GM18867 (cell line): ENCODE results near the gene EFHC1.

Experiments
- ATAC-seq: cut with Tn5 transposase; IDR thresholded peaks from one replicate; pipeline ENCODE4 v1.9.1; 2021; ENCODE audit warnings: mild to moderate bottlenecking, moderate library complexity; ENCODE audit not compliant: unreplicated experiment

EFHC1 gene

DNA sequence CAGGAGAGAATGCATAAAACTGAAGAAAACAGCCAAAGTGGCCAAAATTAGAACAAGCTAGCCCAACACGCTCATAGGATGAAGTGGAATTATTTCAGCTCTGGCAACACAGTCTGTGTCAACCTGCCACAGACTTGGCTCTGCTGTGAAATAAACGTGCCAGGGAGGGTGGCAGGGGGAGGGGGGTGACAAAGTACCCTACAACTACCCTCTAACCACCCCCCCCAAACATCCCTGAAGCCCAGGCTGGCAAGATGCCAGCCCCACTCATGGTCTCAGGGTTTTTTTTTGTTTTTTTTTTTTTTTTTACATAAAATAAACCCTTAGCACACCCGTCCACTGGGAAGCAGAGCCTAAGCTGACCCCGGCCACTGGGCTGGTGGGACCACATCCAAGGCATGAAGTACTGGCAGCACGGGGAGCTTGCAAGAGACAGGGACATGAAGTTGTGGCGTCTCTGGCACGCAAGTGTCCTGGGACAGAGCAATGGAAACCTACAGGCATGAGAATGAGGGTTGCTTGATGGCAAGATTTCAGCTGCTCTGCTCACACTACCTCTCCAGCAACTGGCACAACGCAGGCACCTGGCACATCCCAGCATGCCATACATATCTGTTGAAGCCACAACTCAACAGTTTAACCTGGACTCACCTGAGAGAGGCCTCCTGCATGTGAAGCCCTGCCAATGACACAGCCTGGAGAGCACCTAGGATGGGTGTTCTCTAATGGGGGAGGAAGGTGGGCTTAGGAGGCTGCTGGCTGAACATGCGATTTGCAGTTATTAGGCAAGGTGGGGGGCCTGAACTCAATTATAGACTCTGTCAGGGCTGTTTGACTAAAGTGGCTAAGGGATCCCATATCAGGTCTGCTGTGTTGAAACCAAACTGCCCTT, 80.3 kb downstream of the EFHC1 start:
- ATAC-seq, result no peak

GRCh38 chr6:52502306-52503029, 82.3 kb downstream of the EFHC1 start:
- ATAC-seq, result no peak

- no peak for ATAC-seq
These were observed 83.2 kb downstream of the EFHC1 start for GRCh38 chr6:52503323-52503747.

- no peak for ATAC-seq
These were observed 84.0 kb downstream of the EFHC1 start for GRCh38 chr6:52503851-52504781.

- no peak for ATAC-seq
These were observed 84.6 kb downstream of the EFHC1 start for GRCh38 chr6:52504782-52505136.

- ATAC-seq, result no peak
These were observed 85.7 kb downstream of the EFHC1 start for GRCh38 chr6:52505726-52506409.

DNA sequence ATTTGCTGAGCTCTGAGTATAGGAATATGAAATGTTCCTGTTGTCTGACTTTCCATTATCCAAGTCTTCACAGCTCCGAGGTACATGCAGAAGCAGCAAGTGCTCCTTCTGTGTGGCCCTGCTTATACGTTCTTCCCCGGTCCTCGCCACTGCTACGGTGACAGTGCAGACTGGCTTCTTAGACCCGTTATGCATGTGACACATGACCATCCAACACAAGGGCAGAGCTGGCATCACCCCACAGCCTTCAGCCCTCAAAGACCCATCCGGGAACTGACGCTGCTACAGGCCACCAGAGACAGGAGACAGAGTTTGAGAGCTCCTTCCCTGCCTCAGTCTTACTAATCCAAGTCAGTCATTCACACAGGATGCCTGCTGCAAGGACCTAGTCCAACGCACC, 86.3 kb downstream of the EFHC1 start:
- ATAC-seq, result no peak

DNA sequence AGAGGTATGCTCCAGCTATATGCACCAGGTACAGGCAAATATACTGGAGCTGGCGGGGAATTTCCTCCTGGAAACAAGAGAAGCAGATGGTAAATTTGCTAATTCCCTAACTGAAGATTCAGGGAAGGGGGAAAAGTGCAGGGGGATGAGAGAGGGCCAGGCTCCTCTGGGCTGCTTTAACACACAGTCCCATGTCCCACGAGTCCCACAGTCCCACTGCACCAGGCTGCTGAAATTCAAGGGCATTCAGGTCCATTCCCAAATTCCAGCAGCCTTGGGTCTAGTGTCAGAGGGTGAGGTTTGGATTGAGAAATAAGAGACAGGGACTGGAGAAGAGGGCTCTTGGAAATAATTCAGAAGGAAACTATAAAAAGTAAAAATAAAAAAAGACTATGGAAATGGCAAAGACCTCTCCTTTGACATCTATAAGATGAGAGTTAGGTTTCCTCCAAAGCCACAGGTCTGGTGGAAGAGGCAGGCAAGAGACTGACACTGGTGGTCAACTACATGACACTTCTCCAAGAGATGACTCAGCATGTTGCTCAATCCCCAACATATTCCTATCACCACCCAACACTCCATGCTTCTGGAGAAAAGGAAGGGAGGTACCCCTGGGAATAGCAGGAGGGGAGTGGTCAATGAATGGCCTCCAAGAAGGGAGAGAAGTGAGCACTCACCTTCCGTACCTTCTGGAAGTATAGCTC, 87.6 kb downstream of the EFHC1 start:
- ATAC-seq, result no peak

DNA sequence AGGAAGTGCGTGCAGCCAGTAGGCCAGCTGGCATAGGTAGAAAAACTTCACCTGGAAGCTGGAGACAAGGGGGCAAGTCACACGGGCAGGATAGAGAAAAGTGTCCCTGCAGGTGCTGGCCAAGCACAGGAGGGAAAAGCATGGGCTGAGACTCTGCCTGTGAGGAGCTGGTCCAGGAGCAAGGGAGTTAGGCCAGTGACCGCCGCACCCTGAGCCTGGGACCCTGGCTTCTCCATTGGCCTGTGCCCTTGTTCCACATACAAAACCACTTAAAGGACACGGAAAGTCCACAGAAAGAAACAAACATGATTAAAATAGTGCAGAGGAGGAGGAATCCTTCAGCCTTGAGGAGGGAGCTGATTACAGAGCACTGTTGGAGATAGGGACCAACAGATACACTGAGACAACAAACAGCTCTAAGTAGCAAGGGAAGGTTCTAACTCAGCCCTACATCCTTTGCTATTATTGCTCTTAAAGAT, 88.2 kb downstream of the EFHC1 start:
- no peak for ATAC-seq

- ATAC-seq, result no peak
These were observed 89.4 kb downstream of the EFHC1 start for GRCh38 chr6:52509281-52510212.

GRCh38 chr6:52510213-52510562, 90.0 kb downstream of the EFHC1 start:
- ATAC-seq, result no peak

DNA sequence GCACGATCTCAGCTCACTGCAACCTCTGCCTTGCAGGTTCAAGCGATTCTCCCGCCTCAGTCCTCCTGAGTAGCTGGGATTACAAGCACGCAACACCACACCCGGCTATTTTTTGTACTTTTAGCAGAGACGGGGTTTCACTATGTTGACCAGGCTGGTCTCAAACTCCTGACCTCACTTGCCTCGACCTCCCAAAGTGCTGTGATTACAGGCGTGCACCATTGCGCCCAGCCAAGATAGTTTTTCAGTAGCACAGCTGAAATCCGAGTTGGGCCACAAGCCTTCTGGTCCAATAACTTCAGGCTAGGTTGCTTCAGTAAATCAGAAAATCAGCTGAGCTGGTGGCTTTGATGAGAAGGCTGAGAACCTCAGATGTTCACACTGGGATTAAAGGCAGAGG, 91.0 kb downstream of the EFHC1 start:
- ATAC-seq, result no peak

DNA sequence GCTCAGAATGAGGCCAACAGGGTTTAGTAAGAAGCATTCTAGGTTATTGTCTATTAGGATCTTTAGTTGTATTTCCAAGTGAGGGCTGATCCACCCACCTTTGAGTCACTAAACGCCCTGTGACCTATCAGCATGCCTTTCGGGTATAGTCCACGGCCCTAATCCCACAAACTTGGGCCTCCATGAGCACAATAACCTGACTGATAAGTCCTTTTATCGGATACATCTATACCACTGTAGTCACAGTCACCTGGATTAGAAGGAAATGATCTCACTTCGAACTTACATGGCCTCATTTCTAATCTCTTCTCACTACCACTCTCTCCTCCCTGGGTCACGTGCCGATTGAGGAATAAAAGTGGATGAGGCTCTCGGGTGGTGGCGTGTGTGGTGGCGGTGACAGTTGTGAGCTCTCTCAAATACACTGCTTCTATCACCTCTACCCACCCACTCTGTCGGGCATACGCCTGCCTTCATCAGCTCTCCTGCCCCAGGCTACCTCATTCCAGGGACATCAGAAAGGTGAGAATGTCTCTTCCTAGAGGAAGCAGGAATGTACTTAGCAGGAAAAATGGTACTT, 91.5 kb downstream of the EFHC1 start:
- no peak for ATAC-seq

GRCh38 chr6:52512199-52512598, 92.1 kb downstream of the EFHC1 start:
- no peak for ATAC-seq

DNA sequence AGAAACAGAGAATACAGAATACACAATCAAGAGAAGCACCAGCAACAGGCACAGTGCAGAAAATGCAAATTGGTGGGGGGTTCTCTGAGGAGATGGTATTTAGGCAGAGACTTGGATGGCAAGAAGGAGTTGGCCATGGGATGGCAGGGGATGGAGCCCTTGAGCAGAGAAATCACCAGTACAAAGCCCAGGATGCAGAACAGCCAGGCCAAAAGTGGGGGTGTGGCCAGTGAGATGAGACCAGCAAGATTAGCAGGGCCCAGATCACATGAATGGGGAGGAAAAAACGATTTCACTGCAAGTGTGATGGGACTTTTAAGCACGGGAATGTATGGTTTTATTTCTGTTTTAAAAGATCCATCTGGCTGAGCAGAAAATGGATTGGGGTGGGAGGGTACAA, 93.3 kb downstream of the EFHC1 start:
- no peak for ATAC-seq

- no peak for ATAC-seq
These were observed 93.8 kb downstream of the EFHC1 start for GRCh38 chr6:52513896-52514295.

DNA sequence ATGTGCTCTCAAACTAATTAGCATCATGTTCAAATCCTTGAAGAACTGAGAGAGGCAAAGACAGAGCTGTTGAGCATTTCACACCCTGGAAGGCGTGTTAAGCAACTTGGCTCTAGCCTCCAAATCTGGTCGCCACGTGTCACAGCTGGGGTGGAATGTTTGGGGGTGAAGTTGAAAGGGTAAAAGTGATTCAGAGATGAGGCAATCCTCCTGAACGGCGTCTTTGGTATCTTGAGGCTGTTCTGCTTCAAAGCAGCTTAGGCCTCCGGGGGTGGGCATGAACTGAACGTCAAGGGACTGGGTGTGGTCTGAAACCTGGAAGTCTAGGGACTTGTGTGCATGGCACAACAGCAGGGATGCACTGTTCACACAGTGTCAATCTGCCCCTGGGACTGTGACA, 94.4 kb downstream of the EFHC1 start:
- ATAC-seq, result no peak

GRCh38 chr6:52515219-52515960, 95.2 kb downstream of the EFHC1 start:
- ATAC-seq, result no peak
